BJ (cell line): ENCODE measurements around the gene RTBDN. TPM values are rescaled to one million over a fixed set of nuclear protein-coding genes. Genes with fewer than 3 reads are reported as not detected.

Source experiments
- CTCF ChIA-PET: fragments of 350-600 bp; formaldehyde crosslinking; extraction: SDS; loops from one replicate; lab custom pipeline; 2021; ENCODE audit warnings: antibody characterized with exemption, inconsistent platforms; lab: Yijun Ruan, JAX
- POLR2A ChIA-PET: fragments of 300-600 bp; sonication (Branson Sonifier 250); formaldehyde crosslinking; extraction: SDS; loops from one replicate; lab custom pipeline; 2021; ENCODE audit warnings: antibody characterized with exemption; lab: Charles Lee
- DNase-seq: peaks from one replicate; pipeline ENCODE4 v3.0.0-alpha.2; 2011; ENCODE audit warnings: low read depth
- H3K27me3 ChIP-seq: 2 replicates; pipeline ENCODE4 v1.6.0; 2011; ENCODE audit warnings: low read length; ENCODE audit not compliant: control insufficient read depth, insufficient read depth
- H3K36me3 ChIP-seq: 2 replicates; pipeline ENCODE4 v1.5.1; 2011; ENCODE audit warnings: low read length; ENCODE audit not compliant: control insufficient read depth, insufficient read depth
- H3K4me3 ChIP-seq: 2 replicates; pipeline ENCODE4 v1.5.1; 2011; ENCODE audit warnings: low read depth, mild to moderate bottlenecking, control low read depth, low read length
- CTCF ChIP-seq: IDR thresholded peaks from 2 replicates; pipeline ENCODE4 v1.5.1; 2011; ENCODE audit warnings: low read depth, mild to moderate bottlenecking, control low read depth, inconsistent platforms, low read length, moderate library complexity; ENCODE audit not compliant: insufficient read depth
- polyA plus RNA-seq: library from polyadenylated mRNA; depleted of rRNA; stranded (reverse); fragments of >200 nt; gene quantifications from 2 replicates; pipeline ENCODE4 v1.2.3, GENCODE V29; 2011

The RTBDN gene
- polyA plus RNA-seq, 1 experiment = 0.31 TPM

DNA sequence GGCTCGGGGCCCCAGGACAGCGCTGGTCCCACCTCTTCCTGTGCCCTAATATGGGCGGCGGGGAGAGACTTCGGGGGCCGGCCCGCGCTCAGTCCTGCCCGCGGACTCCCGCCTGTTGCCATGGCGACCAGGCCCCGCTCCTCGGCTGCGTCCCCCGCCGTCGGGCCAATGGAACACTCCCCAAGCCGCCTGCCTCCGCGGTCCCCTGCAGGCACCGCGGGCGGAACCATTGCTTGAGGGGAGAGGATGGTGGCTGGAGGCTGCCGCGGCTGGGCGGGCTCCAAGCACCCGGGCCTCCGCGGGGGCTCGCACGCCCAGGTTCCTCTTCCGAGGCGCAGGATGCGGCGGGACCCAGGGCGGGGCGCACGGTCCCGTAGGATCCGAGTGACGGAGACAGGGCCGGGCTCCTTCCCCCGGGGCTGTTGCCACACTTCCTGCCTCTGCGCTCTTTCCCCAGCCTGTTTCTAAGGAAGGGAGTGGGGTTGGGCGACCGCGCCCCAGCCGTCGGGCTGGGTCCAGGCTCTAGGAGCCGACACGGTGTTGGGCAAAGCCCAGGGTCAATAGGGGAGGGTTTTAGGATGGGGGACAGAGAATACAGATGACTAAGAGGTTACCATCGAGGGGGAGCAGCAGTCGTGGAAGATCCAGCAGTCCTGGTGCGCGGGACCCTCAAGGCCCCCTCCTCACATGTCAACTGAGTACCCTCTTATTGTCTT, 44.3 kb downstream of the RTBDN start:
- DNase-seq = peak; percentile 75
- Histone ChIP-seq H3K4me3 (peak overlapping the region; percentile 94), H3K27me3 (no peaks in the 10 kb centered on the region), H3K36me3 (peaks cover 3% of the 10 kb centered on the region)
- ChIA-PET POLR2A (no interaction called here), CTCF (interaction anchor here (0.9 to 17.9 kb wide), 6 partner anchors 12 to 30 kb away, joined by 5 to 874 read pairs (median 8); partner anchors contain the start of gene HOOK2)
- no peak for TF ChIP-seq CTCF

GRCh38 chr19:12789098-12789903, 45.1 kb downstream of the RTBDN start:
- POLR2A ChIA-PET = no interaction called here
- CTCF ChIA-PET = interaction anchor here (0.9 to 3.6 kb wide), 6 partner anchors 12 to 59 kb away, joined by 3 to 28 read pairs (median 8); no protein-coding TSS in a partner anchor
- TF ChIP-seq CTCF = no peak
- DNase-seq = no peak
- H3K36me3 ChIP-seq = peaks cover 3% of the 10 kb centered on the region
- H3K4me3 ChIP-seq = peak overlapping the region; percentile 94
- no peaks in the 10 kb centered on the region for H3K27me3 ChIP-seq

DNA sequence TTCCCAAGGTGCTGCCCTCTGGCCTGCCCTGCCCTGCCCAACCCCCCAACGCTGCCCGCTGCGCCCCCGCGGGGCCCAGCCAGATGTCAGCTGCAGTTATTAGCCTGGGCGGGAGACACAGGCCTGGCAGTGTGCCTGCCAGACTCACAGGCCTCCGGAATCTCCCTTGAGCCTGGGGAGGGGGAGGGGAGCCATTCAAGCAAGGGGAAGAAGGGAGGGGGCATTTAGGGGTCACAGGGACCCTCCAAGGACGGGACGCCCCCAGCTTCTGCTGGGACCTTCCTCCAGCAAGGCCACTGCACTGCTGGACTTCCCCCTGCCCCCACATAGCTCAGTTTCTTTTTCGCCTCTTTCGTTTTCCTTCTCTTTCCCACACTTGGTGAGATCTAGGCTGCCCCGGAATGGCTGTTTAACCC, 45.7 kb downstream of the RTBDN start:
- POLR2A ChIA-PET = interaction anchor here (1.4 kb wide), 1 partner anchor 10 kb away, joined by 4 read pairs; no protein-coding TSS in a partner anchor
- no peak for DNase-seq

DNA sequence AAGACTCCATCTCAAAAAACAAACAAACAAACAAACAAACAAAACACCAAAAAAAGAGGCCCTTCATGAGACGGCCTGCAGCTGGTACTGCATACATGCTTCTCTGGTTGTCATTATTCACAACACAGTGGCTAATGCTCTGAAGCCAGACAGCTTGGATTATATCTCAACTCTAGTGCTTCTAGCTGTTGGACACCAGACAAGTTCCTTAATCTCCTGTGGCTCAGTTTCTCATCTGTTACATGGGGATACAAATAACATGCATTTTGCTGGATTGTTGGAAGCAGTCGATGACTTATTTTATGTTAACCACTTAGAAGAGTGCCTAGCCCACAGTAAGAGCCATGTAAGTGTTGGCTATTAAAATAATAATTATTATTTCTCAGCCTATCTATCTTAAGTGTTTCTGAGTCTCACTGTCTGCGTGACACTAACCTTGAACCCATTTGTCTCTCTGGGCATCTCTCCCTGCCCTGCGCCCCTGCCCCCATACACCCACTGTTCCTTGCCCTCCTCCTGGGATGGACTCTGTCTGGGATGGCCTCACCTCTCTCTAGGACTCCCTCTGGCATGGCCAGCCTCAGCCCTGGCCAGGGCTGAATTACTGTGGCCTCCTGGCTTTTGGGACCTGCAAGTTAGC, 46.2 kb downstream of the RTBDN start:
- H3K4me3 ChIP-seq = no peak overlapping the region
- ChIA-PET CTCF (interaction anchor here (1.3 to 3.6 kb wide), 5 partner anchors 11 to 60 kb away, joined by 3 to 28 read pairs (median 7); no protein-coding TSS in a partner anchor), POLR2A (interaction anchor here (1.4 kb wide), 1 partner anchor 10 kb away, joined by 4 read pairs; no protein-coding TSS in a partner anchor)
- peaks cover 3% of the 10 kb centered on the region for H3K36me3 ChIP-seq
- DNase-seq = no peak
- no peaks in the 10 kb centered on the region for H3K27me3 ChIP-seq
- TF ChIP-seq CTCF = no peak

More for the DNA sequence above, 45.7 kb downstream of the RTBDN start:
- Histone ChIP-seq H3K4me3 (peak overlapping the region; percentile 94), H3K27me3 (no peaks in the 10 kb centered on the region), H3K36me3 (peaks cover 3% of the 10 kb centered on the region)
- TF ChIP-seq CTCF = no peak
- CTCF ChIA-PET = interaction anchor here (1.3 to 3.6 kb wide), 5 partner anchors 11 to 59 kb away, joined by 3 to 28 read pairs (median 7); no protein-coding TSS in a partner anchor
